HG03103 (cell line): ENCODE data around the gene PDE10A.
"Not testable (repeated sequence)": the region's sequence is repeated elsewhere in the genome, so short reads cannot be mapped to it uniquely, and the experiment has no call there.

Source experiments
- ATAC-seq: cut with Tn5 transposase; IDR thresholded peaks from one replicate; pipeline ENCODE4 v1.9.1; 2021; ENCODE audit warnings: low read depth; ENCODE audit not compliant: unreplicated experiment

Gene PDE10A

DNA sequence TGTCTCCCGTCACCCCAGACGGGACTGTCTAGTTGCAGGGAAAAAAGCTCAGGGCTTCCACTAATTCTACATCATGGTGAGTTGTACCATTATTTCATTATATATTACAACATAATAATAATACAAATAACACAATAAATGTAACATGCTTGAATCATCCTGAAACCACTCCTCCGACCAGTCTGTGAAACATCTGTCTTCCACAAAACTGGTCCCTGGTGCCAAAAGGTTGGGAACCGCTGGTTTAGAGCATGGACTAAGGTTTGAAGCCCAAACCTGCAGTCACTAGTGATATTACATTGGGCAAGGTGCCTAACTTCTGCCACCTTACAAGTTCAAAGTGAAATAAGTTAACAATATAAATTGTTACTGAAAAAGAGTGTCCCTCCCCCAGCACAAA is 175.7 kb downstream of the PDE10A start:
- ATAC-seq, result no peak

DNA sequence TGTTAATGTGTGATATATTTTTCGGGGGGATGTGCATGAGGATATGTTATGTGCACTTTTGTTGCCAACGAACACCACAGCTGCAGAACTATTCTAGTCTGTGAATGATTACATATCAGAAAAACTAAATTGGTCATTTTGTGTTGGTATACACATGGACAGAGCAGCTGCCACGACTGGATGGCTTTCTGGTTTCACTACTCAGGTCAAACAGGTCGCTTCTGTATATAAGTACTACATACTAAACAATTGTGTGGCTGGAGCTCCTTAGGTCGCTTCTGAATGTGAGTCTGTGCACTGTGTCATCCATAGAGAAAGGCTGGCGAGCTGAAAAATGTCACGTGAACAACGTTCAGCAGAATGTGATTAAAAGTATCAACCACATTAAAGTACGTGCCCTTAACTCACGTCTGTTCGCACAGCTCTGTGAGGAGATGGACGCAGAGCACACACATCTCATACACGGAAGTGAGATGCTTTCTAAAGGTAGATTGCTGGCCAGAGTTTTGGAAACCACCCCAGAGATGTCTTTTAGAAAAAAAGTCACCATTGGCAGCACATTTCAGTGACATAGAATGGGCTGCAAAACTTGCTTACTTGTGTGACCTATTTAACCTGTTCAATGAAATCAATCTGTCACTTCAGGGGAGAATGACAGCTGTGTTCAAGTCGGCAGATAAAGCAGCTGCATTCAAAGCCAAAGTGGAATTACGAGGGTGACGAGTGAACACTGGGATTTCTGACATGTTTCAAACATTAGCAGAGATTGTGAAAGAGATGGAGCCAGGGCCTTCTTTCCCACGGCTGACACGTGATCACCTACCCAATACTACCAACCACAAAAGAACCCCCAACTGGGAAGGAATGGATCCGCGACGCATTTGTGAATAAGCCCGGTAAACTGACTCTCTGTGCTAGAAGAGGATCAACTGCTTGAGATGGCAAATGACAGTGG is 176.6 kb downstream of the PDE10A start:
- no peak for ATAC-seq

DNA sequence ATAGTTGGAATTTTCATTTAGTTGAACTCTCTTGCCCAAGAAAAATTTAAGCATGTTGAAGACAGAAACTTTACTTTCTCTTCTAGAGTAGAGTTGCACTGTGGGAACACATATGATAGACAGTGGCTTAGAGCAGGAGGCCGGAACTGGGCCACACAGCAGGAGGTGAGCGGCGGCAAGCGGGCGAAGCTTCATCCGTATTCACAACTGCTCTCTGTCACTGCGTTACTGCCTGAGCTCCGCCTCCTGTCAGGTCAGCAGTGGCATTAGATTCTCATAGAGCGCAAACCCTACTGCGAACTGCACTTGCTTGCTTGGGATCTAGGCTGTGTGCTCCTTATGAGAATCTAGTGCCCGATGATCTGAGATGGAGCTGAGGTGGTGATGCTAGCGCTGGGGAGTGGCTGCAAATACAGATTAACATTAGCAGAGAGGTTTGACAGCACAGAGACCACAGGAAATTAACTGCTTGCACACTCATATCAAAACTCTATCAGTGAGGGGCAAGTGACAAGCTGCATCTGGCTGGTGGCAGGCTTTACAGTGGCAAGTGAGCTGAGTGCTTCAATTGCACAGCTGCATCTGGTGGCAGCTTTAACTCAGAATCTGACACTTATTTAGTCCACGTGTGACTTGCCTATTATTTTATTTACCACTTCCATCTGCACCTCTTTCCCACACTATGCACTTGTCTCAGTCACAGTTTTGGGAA is 178.7 kb downstream of the PDE10A start:
- ATAC-seq, result no peak

DNA sequence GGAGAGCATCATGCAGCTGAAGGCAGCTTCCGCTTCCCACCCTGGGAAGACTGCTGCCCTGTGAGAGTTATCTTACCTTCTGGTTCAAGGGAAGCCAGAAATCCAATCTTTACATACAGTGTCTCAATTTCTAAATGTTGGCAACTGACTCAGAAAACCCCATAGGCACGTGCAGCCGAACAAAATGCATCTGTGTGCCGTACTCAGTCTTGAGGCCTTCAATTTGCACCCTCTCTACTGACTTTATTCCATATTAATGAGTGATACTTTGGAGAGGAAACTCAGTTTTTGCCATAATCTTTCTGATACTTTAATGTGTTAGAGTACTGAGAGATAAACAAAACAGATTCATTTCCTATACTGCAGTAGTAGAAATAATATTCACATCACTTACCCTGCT is 181.1 kb downstream of the PDE10A start:
- ATAC-seq, result no peak

DNA sequence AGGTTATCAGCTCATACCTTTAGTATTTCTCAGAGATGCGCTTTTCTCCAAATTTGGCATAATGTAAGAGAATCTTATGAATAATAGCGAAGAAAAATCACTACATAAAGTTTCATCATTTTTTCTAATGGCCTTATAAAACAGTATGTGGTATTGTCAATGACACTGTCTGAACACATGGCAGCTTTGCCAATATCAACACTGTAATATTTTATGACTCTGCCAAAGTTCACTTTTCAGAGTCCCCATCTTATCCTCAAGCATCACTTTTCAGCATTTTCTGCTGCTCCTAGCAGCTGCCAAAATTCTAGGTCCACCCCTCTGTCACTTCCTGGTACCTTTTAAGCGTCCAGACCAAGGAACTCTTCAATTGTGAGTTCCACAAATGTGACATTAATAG is 182.1 kb downstream of the PDE10A start:
- ATAC-seq, result no peak

DNA sequence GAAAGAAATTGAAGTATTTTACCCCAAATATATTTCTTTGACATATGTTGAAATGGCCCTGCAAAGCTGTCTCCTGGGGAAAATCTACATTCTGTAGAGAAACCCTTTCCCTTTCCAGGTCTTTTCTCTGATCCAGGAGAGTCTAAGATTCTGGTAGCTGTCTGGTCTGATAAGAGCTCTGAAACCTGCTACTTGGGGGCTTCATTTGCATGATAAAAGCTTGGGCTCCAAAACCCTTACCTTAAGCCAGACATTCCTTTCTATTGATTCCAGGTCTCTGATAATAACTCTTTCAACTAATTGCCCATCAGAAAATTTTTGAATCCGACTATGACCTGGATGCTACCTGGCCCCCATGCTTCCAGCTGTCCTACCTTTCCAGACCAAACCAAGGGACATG is 184.5 kb downstream of the PDE10A start:
- ATAC-seq, result no peak

DNA sequence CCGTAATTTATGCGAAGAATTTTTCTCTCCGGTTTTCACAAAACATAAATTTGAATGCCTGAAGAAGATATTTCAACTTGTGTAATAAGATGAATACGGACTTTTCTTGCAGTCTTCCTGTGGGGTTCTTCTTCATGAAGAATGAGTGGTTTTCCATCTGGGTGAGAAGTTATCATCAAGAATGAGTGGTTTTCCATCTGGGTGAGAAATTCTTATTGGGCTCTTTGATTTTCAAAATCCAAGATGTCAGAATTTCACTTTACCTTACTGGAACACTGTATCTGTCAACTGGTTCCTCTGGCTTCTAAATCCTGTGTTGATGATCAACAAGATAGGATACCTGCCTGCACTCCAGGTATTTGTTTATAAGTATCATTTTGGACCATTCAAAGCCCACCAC is 193.6 kb downstream of the PDE10A start:
- ATAC-seq, result no peak

DNA sequence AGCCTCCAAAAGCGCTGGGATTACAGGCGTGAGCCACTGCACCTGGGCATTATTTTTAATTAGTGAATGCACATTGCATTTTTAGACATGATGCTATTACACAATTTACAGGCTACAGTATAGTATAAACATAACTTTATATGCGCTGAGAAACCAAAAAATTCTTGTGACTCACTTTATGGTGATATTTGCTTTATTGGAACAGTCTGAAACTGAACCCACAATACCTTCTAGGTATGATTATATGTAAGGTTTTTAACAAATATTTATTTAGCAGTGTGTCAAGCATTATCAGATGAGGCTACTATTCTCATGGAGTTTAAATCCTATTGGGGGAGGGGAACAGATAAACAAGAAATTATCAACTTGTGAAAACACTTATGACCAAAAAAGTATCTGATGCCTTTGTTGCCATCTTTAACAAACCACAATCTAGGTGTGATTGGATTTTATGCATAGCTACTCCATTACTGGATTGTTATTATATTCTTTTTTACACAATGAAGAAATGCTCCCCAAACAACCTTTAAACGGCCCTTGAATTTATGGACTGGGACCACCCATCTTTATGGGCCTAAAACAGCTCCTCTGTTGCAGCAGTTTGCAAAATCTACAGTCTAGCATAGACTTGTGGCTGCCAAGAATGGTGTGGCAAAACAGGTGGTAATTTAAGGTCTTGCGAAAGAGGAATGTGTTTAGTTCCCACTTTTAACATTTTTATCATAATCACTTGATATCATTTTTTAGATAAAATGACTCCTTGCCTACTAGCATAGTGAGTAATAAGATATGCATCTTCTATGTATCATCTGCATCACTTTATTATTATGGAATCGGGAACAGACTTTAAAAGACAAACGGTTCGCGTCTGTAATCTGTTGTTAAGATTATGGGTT is 194.5 kb downstream of the PDE10A start:
- ATAC-seq, result no peak

DNA sequence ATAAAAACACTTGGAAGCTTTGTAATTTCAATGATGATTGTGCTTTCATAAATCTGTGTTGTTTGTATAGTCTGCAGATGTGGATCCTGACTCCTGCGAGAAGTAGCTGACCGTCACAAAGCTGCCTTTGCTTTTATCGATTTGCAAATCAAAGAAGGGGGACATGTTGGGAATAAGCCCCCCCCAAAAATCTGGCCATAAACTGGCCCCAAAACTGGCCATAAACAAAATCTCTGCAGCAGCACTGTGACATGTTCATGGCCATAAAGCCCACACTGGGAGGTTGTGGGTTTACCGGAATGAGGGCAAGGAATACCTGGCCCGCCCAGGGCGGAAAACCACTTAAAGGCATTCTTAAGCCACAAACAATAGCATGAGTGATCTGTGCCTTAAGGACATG is 199.5 kb downstream of the PDE10A start:
- not testable (repeated sequence) for ATAC-seq

DNA sequence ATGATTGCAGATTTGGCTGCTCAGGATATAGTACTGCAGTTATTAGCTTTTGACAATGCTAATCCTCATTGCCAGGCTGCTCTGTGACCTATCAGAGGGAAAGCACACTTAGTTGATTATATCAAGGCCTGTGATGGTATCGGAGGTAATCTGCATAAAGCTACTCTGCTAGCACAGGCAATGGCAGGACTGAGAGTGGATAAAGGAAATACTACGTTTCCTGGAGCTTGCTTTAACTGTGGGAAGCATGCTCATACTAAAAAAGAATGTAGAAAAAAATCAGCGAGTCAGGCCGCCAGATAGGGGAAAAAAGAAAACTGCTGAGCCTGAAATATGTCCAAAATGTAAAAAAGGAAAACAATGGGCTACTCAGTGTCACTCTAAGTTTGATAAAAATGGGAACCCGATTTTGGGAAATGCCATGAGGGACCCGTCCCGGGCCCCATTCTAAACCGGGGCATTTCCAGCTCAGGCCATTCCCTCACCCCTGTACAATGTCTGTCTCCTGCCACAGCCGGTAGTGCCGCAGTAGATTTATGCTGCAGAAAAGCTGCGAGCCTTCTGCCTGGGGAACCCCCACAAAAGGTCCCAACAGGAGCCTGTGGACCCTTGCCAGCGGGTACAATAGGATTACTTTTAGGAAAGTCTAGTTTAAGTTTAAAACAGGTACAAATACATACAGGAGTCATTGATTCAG is 203.3 kb downstream of the PDE10A start:
- ATAC-seq, result not testable (repeated sequence)

DNA sequence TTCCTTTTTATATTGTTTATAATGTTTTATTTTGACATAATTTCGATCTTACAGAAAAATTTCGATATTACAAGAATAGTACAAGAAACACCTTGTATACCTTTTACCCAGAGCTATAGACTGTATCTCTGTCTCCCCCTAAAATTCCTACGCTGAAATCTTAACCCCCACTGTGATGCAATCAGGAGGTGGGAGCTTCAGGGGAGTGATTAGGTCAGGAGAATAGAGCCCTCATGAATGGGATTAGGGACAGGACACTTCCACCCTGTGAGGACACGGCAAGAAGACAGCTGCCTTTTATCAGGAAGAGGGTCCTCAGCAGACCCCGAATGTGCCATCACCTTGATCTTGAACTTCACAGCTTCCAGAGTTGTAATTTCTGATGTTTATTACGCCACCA is 204.9 kb downstream of the PDE10A start:
- ATAC-seq, result no peak

DNA sequence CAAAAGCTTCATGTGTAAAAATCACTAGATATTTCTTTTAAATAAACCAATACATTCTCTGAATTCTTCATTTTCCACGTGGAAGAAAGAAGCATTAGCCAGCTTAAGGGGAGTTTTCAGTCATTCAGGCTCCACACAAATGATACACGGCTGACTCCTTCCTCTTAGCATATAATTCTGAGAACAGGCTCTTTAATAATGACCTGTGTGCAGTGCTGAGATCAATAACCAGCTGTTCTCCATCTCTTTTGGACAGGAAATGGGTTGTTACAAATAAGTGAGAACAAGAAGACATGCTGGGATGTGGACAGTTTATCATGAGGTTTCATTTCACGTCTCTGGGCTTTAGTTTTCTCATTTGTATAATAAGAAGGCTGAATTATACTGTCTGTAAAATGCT is 206.8 kb downstream of the PDE10A start:
- ATAC-seq, result no peak

DNA sequence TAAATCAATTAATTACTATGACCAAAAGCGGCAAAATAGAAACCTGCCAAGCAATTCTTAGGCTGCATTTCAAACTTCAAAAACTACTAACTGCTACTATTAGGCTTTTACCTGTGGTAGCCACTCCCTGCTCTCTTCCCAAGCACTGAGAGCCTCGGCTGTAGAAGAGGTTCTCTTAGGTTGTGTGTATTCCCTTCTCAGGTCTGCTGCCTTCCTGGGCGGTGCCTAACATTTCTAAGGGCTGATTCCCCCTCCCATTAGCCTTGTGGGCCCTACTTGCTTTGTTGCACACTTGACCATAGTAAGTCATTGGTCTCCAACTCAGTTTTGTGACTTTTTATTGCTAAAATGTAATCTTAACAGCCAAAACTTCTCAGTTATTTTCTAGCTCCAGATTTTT is 207.6 kb downstream of the PDE10A start:
- no peak for ATAC-seq

DNA sequence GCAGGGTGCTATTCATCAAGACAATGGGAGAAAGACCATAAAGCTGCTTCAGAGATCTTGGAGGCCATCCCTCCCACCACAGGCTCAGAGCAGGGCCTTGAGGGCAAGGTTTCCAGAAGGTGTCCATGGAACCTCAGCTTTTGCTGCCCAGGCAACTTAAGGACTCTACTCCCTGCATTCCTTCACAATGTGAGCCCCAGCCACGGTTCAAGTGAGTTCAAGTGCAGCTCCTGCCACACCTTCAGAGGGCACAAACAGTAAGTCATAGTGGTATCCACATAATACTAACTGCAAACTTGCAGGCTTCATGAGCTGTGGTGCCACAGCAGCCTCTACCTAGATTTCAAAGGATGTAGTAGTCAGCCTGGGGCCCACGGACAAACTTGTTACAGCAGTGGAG is 209.6 kb downstream of the PDE10A start:
- ATAC-seq, result no peak

DNA sequence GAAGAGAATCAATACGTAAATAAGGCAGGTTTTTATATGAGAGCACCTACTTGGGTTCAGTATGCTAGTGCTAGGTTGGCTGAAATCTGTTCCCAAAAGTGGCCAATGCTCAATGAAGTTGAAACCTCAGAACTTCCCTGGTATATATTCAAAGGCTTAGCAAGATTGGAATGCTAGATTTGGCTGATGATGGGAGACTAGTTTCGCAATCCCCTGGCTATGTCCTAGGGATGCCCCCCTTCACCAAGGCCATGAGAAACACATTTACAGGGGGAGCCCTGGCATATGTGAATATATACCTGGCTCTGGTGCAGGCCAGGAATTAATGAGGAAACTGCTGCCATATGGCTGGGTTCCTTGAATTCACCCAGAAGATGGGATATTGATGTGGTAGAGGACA is 211.2 kb downstream of the PDE10A start:
- ATAC-seq, result no peak

DNA sequence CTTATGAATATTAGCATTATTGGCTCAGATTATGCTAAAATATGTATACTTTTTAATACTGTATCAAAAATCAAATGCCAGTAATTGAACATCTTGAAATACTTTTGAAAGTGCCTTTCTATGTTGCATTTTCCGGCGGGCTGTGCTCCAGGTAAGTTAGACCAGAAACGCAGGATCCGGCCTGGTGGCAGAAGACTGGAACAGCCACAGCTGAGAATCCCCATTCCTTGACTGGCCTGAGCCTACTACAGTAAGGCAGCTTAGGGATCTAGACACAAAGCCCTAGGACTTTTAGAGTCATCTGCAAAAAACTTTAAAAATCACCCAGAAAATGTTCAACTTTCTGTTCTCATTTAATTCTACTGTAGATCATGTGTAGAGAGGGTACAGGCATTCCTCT is 214.8 kb downstream of the PDE10A start:
- ATAC-seq, result no peak

DNA sequence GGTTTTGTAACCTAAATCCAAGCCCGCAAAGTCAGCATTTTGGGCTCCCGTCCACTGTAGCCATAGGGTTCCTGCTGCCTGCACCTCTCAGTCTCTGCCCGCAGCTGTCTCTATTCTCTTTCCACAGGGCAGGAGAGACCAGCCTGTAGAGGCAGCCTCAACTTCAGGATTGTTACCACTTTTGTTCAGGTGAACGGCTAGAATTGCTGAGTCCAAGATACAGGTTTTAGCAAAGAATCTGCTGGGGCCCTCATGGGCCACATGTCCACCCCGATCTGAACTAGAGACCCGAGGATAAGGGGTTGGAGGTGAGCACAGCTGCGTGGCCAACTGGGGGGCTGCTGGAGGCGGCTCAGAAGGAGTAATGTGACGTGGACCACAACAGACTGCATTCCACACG is 215.9 kb downstream of the PDE10A start:
- ATAC-seq, result no peak

DNA sequence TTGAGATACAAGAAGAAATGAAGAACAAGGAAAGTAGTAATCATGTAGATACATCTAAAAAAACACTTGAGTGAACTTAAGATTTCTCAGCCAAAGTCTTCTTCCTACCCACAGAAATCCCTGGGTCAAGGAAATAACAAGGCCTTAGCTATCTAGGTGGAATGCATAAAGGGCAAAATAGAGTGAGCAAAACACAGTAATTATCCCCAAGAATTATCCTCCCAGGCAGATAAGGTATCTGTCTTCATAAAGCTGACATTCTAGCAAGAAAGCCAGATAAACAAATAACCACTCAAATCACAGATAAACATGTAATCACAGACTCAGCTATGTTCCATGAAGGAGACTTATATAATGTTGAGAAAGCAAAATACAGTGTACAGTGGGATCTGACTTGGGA is 216.7 kb downstream of the PDE10A start:
- no peak for ATAC-seq

DNA sequence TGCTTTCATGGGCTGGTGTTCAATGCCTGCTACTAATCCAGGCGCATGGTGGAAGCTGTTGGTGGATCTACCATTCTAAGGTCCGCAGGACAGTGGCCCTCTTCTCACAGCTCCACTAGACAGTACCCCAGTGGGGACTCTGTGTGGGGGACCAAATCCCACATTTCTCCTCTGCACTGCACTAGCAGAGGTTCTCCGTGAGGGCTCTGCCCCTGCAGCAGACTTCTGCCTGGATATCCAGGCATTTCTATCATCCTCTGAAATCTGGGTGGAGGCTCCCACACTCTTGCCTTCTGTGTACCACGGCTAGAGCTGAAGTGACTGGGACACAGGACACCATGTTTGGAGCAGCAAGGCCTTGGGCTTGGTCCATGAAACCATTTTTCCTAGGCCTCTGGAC is 219.6 kb downstream of the PDE10A start:
- ATAC-seq, result no peak

DNA sequence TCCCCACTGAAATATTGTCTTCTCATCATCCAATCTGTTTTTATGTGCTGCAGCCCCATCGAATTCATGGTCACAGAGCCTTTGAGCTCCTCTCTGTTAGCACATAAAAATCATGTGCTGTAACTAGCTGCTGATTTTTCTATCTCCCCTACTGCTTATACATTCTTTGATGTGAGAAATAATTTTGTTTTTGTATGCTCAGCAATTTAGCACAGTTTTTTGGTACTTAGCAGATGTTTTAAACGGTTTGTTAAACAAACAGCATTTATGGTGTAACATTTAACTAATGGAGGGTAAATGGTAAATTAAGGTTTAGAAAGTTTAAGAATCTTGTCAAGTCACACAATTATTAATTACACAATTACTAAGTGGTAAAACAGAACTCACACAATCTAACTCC is 221.9 kb downstream of the PDE10A start:
- no peak for ATAC-seq
